ENCODE measurements around the gene BUD31. TPM values are rescaled to one million over a fixed set of nuclear protein-coding genes. Genes with fewer than 3 reads are reported as not detected.
"Not testable (repeated sequence)": the region's sequence is repeated elsewhere in the genome, so short reads cannot be mapped to it uniquely, and the experiment has no call there.

Gene BUD31
- total RNA-seq, 1 donor from 2014 or later, result 93.7 TPM

DNA sequence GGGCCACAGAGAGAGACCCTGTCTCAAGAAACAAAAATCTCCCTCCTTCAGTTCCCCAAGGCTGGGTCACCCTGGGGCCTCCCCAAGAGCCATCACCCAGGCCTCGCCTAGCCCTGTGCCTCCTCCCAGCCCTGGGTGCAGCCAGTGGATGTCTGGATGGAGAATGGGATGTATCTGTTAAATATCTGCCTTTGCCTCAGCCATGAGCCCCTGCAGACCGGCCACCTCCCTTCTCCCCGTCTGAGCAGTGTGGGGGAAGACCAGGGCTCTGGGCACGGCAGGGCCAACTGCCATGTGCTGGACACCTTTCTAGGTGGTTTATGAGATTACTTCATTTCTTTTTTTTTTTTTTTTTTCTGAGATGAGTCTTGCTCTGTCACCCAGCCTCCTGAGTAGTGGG is 24.2 kb upstream of the BUD31 start:
- Mint-ChIP-seq H3K36me3 (ENCODE audit: low read depth) (peaks cover 59% of the 10 kb centered on the region), H3K4me1 (peaks cover 49% of the 10 kb centered on the region), H3K4me3 (no peak overlapping the region), H3K9me3 (no peaks in the 10 kb centered on the region), H3K27ac (peak overlapping the region; percentile 75), H3K27me3 (no peaks in the 10 kb centered on the region)
- CTCF ChIA-PET, result no interaction called here
- no peak for ATAC-seq (ENCODE audit: low read depth)
- TF ChIP-seq, protein P1, sequence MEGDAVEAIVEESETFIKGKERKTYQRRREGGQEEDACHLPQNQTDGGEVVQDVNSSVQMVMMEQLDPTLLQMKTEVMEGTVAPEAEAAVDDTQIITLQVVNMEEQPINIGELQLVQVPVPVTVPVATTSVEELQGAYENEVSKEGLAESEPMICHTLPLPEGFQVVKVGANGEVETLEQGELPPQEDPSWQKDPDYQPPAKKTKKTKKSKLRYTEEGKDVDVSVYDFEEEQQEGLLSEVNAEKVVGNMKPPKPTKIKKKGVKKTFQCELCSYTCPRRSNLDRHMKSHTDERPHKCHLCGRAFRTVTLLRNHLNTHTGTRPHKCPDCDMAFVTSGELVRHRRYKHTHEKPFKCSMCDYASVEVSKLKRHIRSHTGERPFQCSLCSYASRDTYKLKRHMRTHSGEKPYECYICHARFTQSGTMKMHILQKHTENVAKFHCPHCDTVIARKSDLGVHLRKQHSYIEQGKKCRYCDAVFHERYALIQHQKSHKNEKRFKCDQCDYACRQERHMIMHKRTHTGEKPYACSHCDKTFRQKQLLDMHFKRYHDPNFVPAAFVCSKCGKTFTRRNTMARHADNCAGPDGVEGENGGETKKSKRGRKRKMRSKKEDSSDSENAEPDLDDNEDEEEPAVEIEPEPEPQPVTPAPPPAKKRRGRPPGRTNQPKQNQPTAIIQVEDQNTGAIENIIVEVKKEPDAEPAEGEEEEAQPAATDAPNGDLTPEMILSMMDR (IDR thresholded peaks at IDR 0.05), result no peak
- intact Hi-C loops (cut with micrococcal nuclease), result no loop called here
- POLR2A ChIA-PET, result interaction anchor here (0.6 to 1.6 kb wide), 3 partner anchors 8 to 87 kb away, joined by 4 to 7 read pairs (median 6); partner anchors contain the start of genes BUD31 and PDAP1
- DNase-seq, result no peak

GRCh38 chr7:99385564-99385963 is 23.2 kb upstream of the BUD31 start:
- intact Hi-C loops (cut with micrococcal nuclease), result no loop called here
- no peak for ATAC-seq (ENCODE audit: low read depth)
- DNase-seq, result no peak
- POLR2A ChIA-PET, result interaction anchor here (0.8 to 1.7 kb wide), 2 partner anchors 10 to 79 kb away, joined by 3 to 6 read pairs; no protein-coding TSS in a partner anchor
- Mint-ChIP-seq H3K36me3 (ENCODE audit: low read depth) (peaks cover 61% of the 10 kb centered on the region), H3K27ac (no peak overlapping the region), H3K9me3 (no peaks in the 10 kb centered on the region), H3K4me1 (peaks cover 39% of the 10 kb centered on the region), H3K4me3 (no peak overlapping the region), H3K27me3 (no peaks in the 10 kb centered on the region)
- TF ChIP-seq, protein P1 (IDR thresholded peaks at IDR 0.05), result no peak
- CTCF ChIA-PET, result interaction anchor here (0.6 to 0.7 kb wide), 2 partner anchors 15 to 20 kb away, joined by 3 to 5 read pairs; no protein-coding TSS in a partner anchor

DNA sequence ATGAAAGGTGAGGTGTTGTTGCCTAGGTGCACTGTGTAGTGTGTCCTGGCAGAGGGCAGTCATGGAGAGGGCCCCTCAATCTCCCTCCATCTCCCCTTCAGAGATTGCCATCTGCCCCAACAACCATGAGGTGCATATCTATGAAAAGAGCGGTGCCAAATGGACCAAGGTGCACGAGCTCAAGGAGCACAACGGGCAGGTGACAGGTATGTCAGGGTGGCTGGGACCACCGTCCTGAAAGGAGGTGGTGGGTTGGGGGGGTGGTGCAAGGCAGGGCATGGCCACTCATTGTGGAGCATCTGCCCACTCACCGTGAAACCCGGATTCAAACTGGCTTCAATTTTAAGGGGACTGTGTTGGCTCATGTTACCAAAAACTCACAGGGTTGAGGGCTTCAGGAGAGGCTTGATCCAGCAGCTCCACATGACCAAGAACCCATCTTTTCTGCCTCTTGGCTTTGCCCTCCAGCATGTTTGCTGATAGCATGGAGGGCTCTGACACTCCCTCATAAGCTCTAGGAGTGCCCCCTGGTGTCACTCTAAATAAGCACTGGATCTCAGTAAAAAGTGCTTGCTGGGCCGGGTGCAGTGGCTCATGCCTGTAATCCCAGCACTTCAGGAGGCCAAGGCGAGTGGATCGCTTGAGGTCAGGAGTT is 22.1 kb upstream of the BUD31 start:
- Mint-ChIP-seq H3K27me3 (no peaks in the 10 kb centered on the region), H3K4me3 (no peak overlapping the region), H3K4me1 (peaks cover 31% of the 10 kb centered on the region), H3K36me3 (ENCODE audit: low read depth) (peaks cover 64% of the 10 kb centered on the region), H3K27ac (peak overlapping the region; percentile 59), H3K9me3 (no peaks in the 10 kb centered on the region)
- intact Hi-C loops (cut with micrococcal nuclease), result loop anchor here (1.0 kb wide), 1 partner anchor 21 kb away; no protein-coding TSS in a partner anchor
- TF ChIP-seq, protein P1 (IDR thresholded peaks at IDR 0.05), result no peak
- POLR2A ChIA-PET, result interaction anchor here (1.0 to 4.0 kb wide), 4 partner anchors 12 to 22 kb away, joined by 4 to 18 read pairs (median 5); partner anchors contain the start of genes ARPC1B, BUD31 and PDAP1
- DNase-seq (no peak), ATAC-seq (ENCODE audit: low read depth) (peak; percentile 63)
- CTCF ChIA-PET, result interaction anchor here (0.6 to 1.7 kb wide), 7 partner anchors 9 to 44 kb away, joined by 3 to 7 read pairs (median 3); no protein-coding TSS in a partner anchor

DNA sequence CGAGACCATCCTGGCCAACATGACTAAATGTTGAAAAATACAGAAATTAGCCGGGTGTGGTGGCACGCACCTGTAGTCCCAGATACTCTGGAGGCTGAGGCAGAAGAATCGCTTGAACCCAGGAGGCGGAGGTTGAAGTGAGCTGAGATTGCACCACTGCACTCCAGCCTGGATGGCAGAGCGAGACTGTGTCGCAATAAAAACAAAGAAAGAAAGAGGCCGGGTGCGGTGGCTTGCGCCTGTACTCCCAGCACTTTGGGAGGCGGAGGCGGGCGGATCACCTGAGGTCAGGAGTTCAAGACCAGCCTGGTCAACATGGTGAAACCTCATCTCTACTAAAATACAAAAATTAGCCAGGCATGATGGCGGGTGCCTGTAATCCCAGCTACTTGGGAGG is 21.5 kb upstream of the BUD31 start:
- Mint-ChIP-seq H3K36me3 (ENCODE audit: low read depth) (peaks cover 67% of the 10 kb centered on the region), H3K4me1 (peaks cover 29% of the 10 kb centered on the region)
- not testable (repeated sequence) for H3K27me3 Mint-ChIP-seq; H3K4me3 Mint-ChIP-seq; H3K9me3 Mint-ChIP-seq; ATAC-seq (ENCODE audit: low read depth); DNase-seq; H3K27ac Mint-ChIP-seq
- intact Hi-C loops (cut with micrococcal nuclease), result loop anchor here (1.0 kb wide), 1 partner anchor 22 kb away; no protein-coding TSS in a partner anchor
- ChIA-PET CTCF (interaction anchor here (0.6 to 1.7 kb wide), 6 partner anchors 9 to 23 kb away, joined by 3 to 7 read pairs (median 3); no protein-coding TSS in a partner anchor), POLR2A (interaction anchor here (1.0 to 4.0 kb wide), 4 partner anchors 12 to 22 kb away, joined by 4 to 18 read pairs (median 5); partner anchors contain the start of genes ARPC1B, BUD31 and PDAP1)

DNA sequence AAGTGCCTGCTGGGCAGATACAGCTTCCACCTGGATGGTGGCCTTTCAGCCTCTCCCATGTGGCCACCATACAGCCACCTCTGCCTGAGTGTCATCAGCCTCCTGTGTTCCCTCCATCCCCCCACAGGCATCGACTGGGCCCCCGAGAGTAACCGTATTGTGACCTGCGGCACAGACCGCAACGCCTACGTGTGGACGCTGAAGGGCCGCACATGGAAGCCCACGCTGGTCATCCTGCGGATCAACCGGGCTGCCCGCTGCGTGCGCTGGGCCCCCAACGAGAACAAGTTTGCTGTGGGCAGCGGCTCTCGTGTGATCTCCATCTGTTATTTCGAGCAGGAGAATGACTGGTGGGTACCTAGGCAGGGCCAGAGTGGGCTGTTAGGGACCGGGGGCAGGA is 20.9 kb upstream of the BUD31 start:
- Mint-ChIP-seq H3K27me3 (no peaks in the 10 kb centered on the region), H3K4me1 (peaks cover 31% of the 10 kb centered on the region), H3K27ac (no peak overlapping the region), H3K9me3 (no peaks in the 10 kb centered on the region), H3K4me3 (no peak overlapping the region), H3K36me3 (ENCODE audit: low read depth) (peaks cover 69% of the 10 kb centered on the region)
- ChIA-PET CTCF (interaction anchor here (1.6 to 1.7 kb wide), 2 partner anchors 15 to 23 kb away, joined by 6 to 7 read pairs; no protein-coding TSS in a partner anchor), POLR2A (interaction anchor here (4.0 kb wide), 1 partner anchor 20 kb away, joined by 18 read pairs; the partner anchor contains the start of genes BUD31 and PDAP1)
- ATAC-seq (ENCODE audit: low read depth), result no peak
- intact Hi-C loops (cut with micrococcal nuclease), result loop anchor here (1.0 kb wide), 1 partner anchor 23 kb away; no protein-coding TSS in a partner anchor
- DNase-seq, result no peak
- TF ChIP-seq, protein P1 (IDR thresholded peaks at IDR 0.05), result no peak
